PFSK-1 (cell line): ENCODE data around the gene CBLN3.

Source experiments
- FOXP2 ChIP-seq: optimal IDR thresholded peaks from 2 replicates; pipeline ENCODE3; 2011; ENCODE audit warnings: borderline replicate concordance, control low read depth, inconsistent platforms; ENCODE audit not compliant: insufficient read depth; ENCODE audit errors: extremely low read length, extremely low read depth
- POLR2AphosphoS5 ChIP-seq: IDR thresholded peaks from 2 replicates; pipeline ENCODE4 v1.6.1; 2012; ENCODE audit warnings: low read depth, mild to moderate bottlenecking, control low read depth, low read length, moderate library complexity
- REST ChIP-seq, 2 experiments: IDR thresholded peaks; 2 replicates each; pipeline versions ENCODE4 v1.6.1 to v1.8.0; 2011 to 2012; ENCODE audit warnings: low read depth in 2 of 2, low read length in 2 of 2, control low read depth in 1 of 2, inconsistent platforms in 1 of 2, mild to moderate bottlenecking in 1 of 2, moderate library complexity in 1 of 2; ENCODE audit not compliant: insufficient read depth in 1 of 2
- SIN3A ChIP-seq: IDR thresholded peaks from 2 replicates; pipeline ENCODE4 v1.6.1; 2012; ENCODE audit warnings: mild to moderate bottlenecking, low read length, moderate library complexity, borderline replicate concordance; ENCODE audit not compliant: insufficient read depth
- TAF1 ChIP-seq: IDR thresholded peaks from 2 replicates; pipeline ENCODE4 v1.6.1; 2012; ENCODE audit warnings: low read length, control low read depth, borderline replicate concordance; ENCODE audit not compliant: insufficient read depth

CBLN3 gene

GRCh38 chr14:24395609-24396582, 33.6 kb downstream of the CBLN3 start:
- no peak for TF ChIP-seq POLR2AphosphoS5
- no peak for TF ChIP-seq TAF1
- TF ChIP-seq REST (IDR thresholded peaks at IDR 0.05; ENCODE audit: insufficient read depth in 1 of 2, low read depth in 2 of 2, low read length in 2 of 2) = no peak
- TF ChIP-seq FOXP2 = no peak
- no peak for TF ChIP-seq SIN3A

DNA sequence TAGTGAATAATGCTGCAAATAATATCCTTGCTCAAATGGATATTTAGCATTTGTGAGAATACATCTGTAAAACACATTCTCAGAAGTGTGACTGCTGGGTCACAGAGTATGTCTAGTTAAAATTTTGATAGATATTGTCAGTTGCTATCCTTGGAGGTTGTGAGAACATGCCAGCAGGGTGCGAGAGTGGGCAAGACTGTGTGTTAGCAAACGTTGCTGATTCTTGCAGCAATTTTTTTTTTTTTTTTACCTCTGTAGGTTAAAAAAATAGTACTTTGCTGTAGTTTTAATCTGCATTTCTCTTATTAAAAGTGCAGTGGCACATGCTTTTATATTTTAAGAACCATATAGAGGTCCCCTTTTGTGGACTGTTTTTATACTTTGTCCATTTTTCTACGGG, 35.2 kb downstream of the CBLN3 start:
- no peak for TF ChIP-seq TAF1
- no peak for TF ChIP-seq FOXP2
- TF ChIP-seq POLR2AphosphoS5 = no peak
- TF ChIP-seq REST (IDR thresholded peaks at IDR 0.05; ENCODE audit: insufficient read depth in 1 of 2, low read depth in 2 of 2, low read length in 2 of 2) = no peak
- no peak for TF ChIP-seq SIN3A

DNA sequence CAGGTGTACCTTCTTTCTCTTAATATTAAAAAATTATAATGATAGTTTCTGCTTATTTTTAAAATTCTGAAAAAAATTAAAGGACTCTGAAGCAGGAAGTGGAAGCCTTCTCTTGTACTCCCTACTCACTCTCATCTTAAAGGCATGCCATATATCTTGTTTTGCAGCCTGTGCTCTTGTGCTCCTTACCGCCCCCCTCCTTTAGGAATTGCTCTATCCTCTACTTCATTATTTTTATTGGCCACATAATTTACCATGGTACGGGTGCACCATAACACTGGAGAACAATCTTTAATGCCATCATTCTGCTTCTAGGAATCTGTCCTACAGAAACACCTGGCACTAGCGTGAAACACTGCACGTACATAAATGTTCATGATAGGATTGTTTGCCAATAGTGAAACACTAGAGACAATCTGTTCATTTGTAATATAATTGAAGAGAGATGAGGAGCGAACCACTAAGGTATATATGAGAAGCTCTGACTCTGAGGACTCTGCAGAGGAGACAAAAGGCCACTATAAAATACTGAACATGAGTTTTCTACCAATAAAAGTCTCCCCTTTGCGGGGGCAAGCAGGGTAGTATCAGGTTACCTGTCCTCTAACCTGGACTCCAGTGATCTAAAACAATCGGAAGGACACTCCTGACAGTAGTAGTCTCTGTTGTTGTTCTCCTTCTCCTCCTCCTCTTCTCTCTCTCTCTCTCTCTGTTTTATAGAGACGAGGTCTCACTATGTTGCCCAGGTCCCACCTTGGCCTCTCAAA, 37.0 kb downstream of the CBLN3 start:
- TF ChIP-seq POLR2AphosphoS5 (no peak), SIN3A (no peak), FOXP2 (no peak), REST (IDR thresholded peaks at IDR 0.05; ENCODE audit: insufficient read depth in 1 of 2, low read depth in 2 of 2, low read length in 2 of 2) (no peak), TAF1 (no peak)

DNA sequence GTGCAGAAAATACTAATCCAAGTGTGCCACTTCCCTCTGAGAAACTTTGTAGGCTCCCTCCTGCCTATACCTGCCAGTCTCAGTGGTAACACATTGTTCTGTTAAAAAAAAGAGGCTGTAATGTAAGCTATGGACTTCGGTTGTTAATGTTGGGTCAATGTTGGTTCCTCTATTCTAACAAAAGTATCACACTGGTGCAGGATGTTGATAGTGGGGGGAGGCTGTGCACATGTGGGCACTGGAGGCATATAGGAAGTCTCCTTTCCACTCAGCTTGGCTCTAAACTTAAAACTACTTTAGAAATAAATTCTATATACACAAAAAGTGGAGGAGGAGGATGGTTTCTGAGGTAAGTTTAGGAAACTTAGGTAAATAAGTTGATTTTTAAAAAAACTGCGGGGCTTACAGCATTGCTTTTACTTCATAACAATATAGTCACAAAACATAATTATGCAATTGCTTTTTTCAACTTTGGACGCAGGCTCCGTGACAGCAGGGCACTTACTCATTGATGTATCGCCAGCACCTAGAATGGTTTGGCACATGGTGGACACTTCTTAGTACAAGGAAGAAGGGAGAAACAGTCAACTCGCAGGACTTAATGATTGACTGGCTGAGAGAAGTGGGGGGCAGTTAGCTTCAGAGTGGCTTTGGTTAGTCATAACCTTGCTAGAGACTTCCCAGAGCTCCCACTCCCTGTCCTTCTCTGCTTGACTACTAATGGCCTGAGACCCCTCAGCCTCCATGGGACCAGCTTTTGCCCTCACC, 38.6 kb downstream of the CBLN3 start:
- TF ChIP-seq TAF1 (no peak), POLR2AphosphoS5 (no peak), REST (IDR thresholded peaks at IDR 0.05; ENCODE audit: insufficient read depth in 1 of 2, low read depth in 2 of 2, low read length in 2 of 2) (no peak), SIN3A (no peak), FOXP2 (no peak)
